ENCODE results near the gene PTGR2.

DNA sequence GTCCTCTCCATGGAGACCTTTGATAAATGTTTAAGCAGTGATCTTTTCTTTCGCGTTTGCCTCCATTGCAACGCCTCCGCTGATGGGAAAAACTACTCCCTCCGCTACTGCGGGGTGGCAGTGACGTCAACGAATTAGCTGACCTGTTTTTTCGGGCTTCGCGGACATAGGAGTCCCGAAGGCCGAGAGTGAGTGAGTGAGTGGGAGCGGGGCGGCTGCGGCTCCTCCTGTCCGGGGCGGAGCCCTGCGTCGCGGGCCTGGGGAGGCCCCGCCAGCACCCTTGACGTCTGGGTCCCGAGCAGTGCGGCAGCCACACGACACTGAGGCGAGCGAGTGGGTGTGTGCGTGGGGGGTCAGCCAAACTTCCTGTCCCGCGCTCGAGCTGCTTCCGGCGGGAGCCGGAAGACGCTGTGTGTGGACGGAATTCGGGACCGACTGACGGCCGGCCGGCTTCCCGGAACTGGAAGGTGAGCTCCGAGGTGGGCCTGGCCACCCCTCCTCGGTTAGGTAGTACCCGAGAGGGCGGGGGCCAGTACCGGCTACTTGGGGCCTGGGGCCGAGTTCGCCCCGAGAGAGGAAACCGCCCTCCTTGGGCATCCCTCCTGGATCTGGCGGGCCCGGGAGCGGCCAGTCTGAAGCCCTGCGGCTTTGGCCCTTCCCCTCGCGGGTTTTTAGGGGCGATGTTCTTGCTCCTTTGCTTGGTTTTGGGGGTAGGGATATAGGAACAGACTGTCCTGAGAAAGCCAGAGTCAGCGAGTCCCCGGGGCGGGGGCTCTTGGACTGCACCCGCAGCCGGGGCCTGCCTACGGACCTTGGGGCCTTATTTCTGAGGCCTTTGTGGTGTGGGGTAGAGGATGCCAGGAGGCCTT, 35.1 kb downstream of the PTGR2 start, which contains the start of gene ZNF410:
- TF ChIP-seq GATA3 (IDR thresholded peaks at IDR 0.05; ENCODE audit: low read depth, low read length) (no peak), GATA2 (IDR thresholded peaks at IDR 0.05; ENCODE audit: low read depth, low read length) (no peak; the same call in 1 of the 2 replicates)

Data from SH-SY5Y (cell line).